Brain pericyte (primary cell): ENCODE data around the gene ABCA1.

Experiments used
- DNase-seq: peaks from one replicate; pipeline ENCODE4 v3.0.0-alpha.2; 2012; ENCODE audit warnings: low read depth, low spot score

ABCA1 gene

DNA sequence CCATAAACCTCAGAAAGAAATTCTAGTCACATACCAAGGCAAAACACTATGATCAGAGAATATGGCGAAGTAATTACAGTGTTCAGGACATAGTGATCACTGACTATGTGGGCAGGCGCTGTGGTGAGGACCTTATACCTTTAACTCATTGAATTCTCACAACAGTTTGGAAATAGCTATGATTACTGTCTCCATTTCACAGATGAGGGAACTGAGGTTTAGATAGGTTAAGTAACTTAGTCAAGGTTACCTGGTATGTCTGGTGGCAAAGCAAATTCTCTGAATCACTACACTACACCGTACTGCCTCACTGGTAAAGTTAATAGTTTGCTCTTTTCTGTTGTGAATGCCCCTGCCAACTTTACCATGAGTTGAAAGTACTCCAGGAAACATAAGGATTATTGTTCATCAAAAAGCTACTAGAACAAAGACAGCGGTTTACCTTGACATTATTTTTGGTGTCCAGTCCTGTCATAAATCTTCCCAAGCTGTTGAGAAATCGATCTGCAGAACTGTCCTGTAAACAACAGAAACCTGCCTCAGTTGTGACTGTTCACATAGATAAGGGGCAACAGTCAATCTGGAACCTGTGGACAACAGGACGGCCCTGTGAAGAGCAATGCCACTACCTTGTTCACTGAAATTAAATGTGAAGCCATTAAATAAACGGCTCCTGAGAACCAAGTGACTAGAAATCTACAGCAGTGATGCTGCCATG is 127.7 kb downstream of the ABCA1 start:
- DNase-seq = no peak

DNA sequence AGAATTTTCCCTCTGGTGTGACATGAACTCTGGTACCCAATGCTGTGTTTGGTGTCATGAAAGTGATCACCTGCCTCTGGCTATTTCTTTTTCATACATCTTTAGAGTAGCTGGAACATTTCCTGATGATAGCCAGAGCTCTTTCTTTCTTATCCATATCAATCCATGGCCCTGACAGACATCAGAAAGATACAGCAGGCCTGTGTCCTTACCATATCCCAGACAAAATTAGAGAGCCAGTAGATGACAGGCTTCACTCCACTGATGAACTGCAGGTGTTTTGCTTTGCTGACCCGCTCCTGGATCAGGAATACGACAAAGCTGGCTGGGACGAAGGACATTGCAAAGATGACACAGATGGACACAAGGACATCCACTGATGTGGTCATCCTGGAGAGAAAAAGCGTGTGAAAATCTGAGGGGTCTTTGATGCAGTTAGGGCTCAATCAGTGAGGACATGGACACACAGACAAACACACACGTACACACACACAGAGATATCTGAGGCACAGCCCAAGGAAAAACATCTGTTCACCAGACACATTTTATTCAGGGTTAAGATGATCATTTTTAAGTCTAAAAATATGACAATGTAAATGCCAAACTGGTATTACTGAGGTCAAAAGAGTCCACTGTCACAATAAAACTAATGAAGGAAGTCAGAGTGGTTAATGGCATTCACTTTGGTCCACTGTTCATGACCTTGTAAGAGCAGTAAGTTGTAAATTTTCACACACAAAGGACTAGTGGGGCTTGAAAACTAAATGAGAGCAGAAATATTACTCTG is 129.6 kb downstream of the ABCA1 start:
- DNase-seq = no peak

GRCh38 chr9:104795857-104796256 is 132.1 kb downstream of the ABCA1 start:
- no peak for DNase-seq

DNA sequence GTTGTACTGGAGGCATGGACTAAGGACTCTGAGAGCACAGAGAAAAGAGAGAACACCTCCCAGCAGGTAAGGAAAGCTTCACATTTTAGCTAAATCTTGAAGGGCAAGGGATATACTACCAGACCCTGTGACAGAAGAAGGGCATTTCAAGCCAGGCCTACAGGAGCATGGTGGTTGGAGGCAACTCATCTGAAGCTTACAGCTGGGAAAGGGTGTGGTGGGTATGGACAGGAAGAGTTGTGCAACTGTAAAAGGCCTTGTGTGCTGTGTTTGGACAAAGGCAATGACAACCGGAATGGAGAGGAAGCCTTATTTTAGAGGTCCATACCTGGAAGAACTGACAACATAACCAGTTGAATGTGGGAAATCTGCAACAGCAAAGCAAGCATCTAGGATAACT is 132.9 kb downstream of the ABCA1 start:
- no peak for DNase-seq

- no peak for DNase-seq
These were observed 133.9 kb downstream of the ABCA1 start for GRCh38 chr9:104794070-104794469.

DNA sequence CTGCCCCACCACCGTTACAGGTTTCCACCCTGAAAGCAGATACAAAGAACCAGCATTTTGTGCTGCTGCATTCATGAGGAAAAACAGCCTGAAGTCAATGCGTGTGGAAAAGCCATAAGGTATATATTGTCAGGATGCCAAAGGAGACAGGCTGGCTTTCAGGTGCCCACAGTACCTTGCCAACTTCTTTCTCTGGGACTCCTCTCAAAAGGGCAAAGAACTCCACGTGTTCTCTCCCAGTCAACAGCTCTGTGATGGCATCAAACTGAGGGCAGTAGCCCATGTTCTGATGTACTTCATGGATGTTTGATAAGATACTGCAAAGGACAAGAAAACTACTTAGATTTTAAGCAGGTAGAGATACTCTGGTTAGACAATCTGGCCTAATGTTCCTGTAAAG is 139.7 kb downstream of the ABCA1 start:
- no peak for DNase-seq

DNA sequence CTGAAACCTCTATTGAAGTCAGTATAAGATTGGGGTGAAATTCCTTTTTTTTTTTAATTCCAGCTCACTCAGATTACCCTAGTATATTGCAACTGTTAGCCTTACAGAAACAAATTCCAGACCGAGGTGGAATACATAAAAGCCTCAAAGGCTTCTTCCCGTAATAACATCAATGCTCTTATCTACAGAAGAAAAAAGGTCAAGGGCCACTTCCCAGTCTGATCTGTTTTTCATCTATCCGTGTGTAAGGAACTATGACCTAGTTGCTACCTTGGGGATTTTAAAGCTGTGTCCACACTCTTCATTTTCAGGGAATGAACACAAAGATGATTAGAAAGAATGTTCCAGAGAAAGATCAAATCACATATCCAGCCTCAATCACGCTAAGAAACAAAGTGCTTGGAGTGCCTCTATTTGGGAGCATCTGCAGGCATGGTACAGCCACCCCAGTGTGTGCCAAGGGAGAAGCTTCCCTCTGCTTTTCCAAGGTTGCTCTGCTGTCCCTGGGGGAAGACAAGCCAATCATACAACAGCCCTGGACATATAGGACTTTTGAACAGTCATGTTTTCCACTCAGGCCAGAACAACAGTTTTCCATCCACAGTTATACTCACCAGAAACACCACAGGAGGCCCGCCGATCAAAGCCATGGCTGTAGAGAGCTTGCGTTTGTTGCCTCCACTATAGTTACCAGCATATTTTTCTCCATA is 140.5 kb downstream of the ABCA1 start:
- no peak for DNase-seq

DNA sequence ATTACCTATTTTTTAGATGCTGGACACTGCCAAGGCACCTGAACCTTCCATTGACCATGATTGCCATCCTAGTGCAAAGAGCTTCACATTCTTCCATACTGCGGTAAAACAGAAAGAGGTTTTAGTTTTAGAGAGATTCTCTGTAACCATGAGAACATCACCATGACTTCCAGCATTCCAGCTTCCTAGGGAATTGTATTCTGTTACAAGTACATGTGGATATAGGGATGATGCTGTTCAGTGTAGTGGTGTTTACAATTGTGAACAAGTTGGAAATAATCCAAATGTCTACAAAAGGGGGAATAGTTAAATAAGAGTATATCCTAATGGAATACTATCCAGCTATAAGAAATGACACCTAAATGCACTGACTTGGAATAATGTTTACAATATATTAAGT is 141.7 kb downstream of the ABCA1 start:
- DNase-seq = no peak

DNA sequence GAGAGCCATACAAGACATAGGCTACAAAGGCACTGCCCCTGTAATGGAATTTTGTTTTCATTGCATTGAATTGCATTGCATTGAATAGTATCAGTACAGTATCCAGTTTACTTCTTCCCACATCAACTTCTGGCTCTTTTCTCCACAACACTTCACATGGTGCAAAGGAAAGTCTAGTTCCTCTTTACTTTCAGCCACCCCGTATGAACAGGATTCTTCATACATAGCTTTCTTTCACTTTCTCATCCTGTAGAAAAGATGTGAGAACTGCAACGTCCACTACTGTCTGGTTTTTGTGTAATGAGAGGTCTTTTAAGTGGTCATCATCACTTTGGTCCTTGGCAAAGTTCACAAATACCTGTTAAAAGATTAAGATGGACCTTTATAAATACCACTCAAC is 143.9 kb downstream of the ABCA1 start:
- no peak for DNase-seq

DNA sequence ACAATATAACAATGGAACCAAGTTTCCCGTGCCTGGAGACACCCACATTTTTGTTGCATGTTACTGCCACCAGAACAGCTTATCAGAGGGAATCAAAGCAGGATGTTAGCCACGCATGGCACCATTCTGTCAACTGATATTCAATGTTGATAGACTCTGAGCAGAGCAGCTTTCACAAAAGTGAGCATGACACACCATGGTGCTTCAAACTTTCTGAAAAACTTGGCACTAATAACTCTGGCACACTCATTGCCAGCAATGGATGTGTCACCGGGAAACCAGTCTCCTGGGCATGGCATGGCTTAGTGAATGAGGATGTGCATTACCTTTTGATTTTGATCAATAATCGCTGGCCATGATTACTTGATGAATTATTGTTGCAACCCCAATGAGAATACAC is 144.4 kb downstream of the ABCA1 start:
- DNase-seq = no peak

GRCh38 chr9:104780796-104781395 is 147.1 kb downstream of the ABCA1 start:
- no peak for DNase-seq

DNA sequence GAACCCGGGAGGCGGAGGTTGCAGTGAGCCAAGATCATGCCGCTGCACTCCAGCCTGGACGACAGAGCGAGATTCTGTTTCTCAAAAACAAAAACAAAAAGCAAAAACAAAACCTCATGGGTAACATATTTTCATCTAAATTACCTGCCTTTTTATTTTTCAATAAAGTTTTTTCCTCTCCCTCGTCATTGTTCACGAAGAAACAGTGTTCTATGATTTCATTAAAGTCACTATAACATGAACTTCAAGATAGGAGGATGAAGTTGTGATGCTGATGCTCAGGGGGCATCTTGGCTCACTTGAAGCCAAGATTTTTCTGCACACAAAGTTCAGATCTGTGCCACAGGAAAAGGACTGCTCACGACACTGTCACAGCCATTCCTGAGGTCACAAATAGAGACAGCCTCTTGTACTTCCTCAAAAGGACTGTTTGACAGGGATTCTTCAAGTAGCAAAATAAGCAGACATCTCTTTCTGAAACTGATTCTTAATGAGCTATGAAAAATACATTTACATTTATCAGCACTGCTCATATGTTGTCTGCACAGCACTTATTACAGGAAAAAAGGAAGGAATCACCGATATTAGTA is 147.9 kb downstream of the ABCA1 start:
- DNase-seq = no peak

DNA sequence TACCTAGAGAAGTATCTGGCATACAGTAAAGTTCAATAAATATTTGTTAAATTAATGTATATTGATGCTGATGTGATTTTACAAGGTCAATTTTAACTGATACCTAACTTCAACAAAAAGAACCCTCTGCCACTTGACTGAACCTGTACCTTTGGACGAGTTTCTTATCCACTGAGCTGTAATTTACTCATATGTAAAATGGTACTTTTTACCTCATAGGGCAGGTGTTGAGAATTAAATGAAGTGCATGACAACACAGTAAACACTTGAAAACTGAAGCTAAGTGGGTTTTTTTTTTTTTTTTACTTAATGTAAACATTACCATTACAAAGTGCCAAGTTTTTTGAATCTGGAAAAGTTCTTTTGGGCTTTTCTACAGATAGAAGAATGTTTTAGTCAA is 148.6 kb downstream of the ABCA1 start:
- no peak for DNase-seq

DNA sequence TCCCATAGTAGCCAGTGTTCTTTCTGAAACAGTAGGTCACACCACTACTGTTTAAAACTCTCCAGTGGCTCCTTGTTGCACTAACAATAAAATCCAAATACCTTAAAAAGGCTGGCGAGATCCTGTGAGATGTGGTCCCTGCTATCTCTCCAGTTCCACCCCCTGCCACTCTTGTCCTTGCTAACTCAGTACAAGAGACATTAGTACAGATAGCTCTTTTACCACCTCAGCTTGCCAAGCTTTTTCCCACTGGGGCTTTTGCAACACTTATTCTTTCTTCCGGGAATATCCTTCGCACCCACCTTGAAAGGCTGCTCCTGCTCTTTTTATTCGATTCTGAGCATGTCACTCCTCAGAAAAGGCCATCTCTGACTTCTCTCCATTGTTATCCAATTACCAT is 149.2 kb downstream of the ABCA1 start:
- DNase-seq = no peak

- DNase-seq = no peak
These were observed 151.2 kb downstream of the ABCA1 start for GRCh38 chr9:104776797-104777196.

- no peak for DNase-seq
These were observed 152.0 kb downstream of the ABCA1 start for GRCh38 chr9:104775976-104776375.

GRCh38 chr9:104775574-104775936 is 152.4 kb downstream of the ABCA1 start:
- DNase-seq = no peak

DNA sequence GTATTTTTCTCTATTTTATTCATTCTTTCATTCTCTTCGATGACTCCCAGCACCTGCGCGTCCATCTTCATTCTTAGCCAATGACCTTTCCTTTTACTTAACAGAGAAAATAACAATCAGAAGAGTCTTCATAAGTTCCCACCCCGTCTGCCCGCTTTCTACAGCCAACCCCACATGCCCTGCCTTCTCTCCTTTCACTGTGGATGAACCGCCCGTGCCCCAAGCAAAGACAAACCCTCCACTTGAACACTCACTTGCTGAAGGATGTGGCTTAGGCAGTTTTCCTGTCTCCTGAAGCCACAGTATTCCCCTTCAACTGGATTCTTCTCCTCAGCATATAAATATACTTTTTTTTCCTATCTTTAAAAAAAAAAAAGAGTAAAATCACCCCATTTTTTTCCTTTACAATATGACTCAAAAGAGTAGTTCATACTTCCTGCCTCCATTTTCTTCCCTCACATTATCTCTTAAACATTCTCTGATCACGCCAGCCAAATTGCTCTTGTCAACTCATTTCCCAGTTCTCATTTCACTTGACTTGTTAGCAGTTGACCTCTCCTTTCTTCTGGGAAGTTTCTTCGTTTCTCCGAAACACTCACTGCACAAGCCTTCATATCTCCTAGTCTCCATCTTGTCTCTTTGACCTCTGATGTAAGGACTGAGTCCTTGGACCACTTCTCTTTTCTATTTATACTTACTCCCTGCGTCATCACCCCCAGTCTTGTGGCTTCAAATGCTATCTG is 153.0 kb downstream of the ABCA1 start:
- DNase-seq = no peak

- DNase-seq = no peak
These were observed 153.8 kb downstream of the ABCA1 start for GRCh38 chr9:104774132-104774531.

DNA sequence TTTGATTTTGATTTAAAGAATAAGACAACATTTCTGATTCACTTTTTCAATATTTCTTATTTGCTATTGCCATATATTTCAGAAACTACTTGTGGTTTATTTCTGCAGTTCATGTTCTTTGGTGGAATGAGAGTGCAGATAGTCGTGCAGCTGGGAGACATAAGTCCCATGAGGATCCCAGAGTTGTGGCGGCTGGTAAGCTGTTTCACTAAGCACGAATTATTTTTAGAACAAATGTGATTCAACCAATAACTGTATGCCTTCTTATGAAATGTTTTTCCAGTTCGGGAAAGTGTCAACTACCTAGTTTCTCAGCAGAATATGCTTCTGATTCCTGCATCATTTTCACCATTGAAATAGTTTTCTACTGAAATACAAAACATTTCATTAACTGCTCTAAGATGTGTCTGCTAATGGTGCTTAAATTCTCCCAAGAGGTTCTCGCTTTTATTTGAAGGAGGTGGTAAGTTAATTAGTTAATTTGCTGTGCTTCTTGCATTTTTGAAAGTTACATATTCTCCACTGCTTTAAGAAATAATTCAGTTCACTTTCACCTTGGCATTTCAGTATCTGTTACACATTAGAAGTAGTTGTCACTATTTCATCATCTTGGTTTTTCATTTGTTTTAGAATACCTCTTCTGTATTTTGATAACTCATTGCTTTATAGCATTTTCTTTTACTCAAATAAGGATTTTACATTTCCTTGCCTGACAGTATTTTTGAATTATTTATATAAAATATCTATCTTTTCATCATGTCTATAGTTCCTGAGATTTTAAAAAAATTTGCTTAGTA is 155.0 kb downstream of the ABCA1 start:
- no peak for DNase-seq
